OCI-LY7 (cell line): Measurements from ENCODE around the gene UTS2B. TPM values are rescaled to one million over a fixed set of nuclear protein-coding genes. Genes with fewer than 3 reads are reported as not detected.
A peak's percentile ranks its signal among the peaks of the same experiment; 100 is the strongest.

Source experiments
- BruUV-seq: library from RNA; stranded (reverse); fragments of 400-500 nt; replicated peaks from 2 replicates; lab custom pipeline; 2021; lab: Mats Ljungman, UMichigan
- CTCF ChIA-PET: fragments of 300-600 bp; sonication (Branson Sonifier 250); formaldehyde crosslinking; loops from one replicate; lab custom pipeline; 2022; ENCODE audit warnings: antibody characterized with exemption; ENCODE audit not compliant: unreplicated experiment; lab: Charles Lee
- POLR2A ChIA-PET: fragments of 300-600 bp; sonication (Branson Sonifier 250); formaldehyde crosslinking; loops from one replicate; lab custom pipeline; 2022; ENCODE audit warnings: antibody characterized with exemption; lab: Charles Lee
- DNase-seq: peaks from one replicate; pipeline ENCODE4 v3.0.0-alpha.2; 2015; ENCODE audit warnings: low spot score
- H2AFZ ChIP-seq: fragments of 200-600 bp; sonication (generic), shearing (Covaris generic); 2 replicates; pipeline ENCODE4 v1.6.1; 2014; ENCODE audit warnings: mild to moderate bottlenecking, antibody characterized with exemption, low read length, moderate library complexity
- H3K27ac ChIP-seq: fragments of 200-600 bp; sonication (generic); 2 replicates; pipeline ENCODE4 v1.5.1; 2014; ENCODE audit warnings: mixed run types, low read depth, mild to moderate bottlenecking, moderate library complexity, low read length, inconsistent platforms; ENCODE audit not compliant: poor library complexity, severe bottlenecking
- H3K36me3 ChIP-seq: fragments of 200-600 bp; sonication (generic); 2 replicates; pipeline ENCODE4 v1.6.1; 2014; ENCODE audit warnings: mild to moderate bottlenecking, antibody characterized with exemption, low read length, moderate library complexity, mixed read lengths; ENCODE audit not compliant: insufficient read depth
- H3K4me1 ChIP-seq: fragments of 200-600 bp; sonication (generic); 2 replicates; pipeline ENCODE4 v1.5.1; 2014; ENCODE audit warnings: mild to moderate bottlenecking, low read length; ENCODE audit not compliant: insufficient read depth, poor library complexity, severe bottlenecking
- H3K4me2 ChIP-seq: fragments of 200-600 bp; sonication (generic); 2 replicates; pipeline ENCODE4 v1.6.1; 2014; ENCODE audit warnings: mild to moderate bottlenecking, low read length
- H3K4me3 ChIP-seq: fragments of 200-600 bp; sonication (generic); 2 replicates; pipeline ENCODE4 v1.5.1; 2014; ENCODE audit warnings: mild to moderate bottlenecking, low read depth, low read length; ENCODE audit not compliant: poor library complexity, severe bottlenecking
- H3K79me2 ChIP-seq: fragments of 200-600 bp; sonication (generic); 2 replicates; pipeline ENCODE4 v1.6.1; 2016; ENCODE audit warnings: low read depth, mild to moderate bottlenecking, low read length, moderate library complexity, mixed read lengths; ENCODE audit not compliant: insufficient read depth
- H3K9me2 ChIP-seq: fragments of 200-600 bp; sonication (generic); 2 replicates; pipeline ENCODE4 v1.6.1; 2016; ENCODE audit warnings: mild to moderate bottlenecking, low read length, mixed read lengths; ENCODE audit not compliant: insufficient read depth
- H3K9me3 ChIP-seq: fragments of 200-600 bp; sonication (generic); 2 replicates; pipeline ENCODE4 v1.6.1; 2014; ENCODE audit warnings: mild to moderate bottlenecking, mixed run types, low read length, mixed read lengths
- H4K20me1 ChIP-seq: fragments of 200-600 bp; sonication (generic); 2 replicates; pipeline ENCODE4 v1.6.1; 2014; ENCODE audit warnings: mild to moderate bottlenecking, antibody characterized with exemption, low read length, moderate library complexity, mixed read lengths; ENCODE audit not compliant: insufficient read depth
- CTCF ChIP-seq: fragments of 200-600 bp; sonication (generic); conservative IDR thresholded peaks from 2 replicates; pipeline ENCODE4 v1.5.1; 2014; ENCODE audit warnings: mild to moderate bottlenecking, antibody characterized with exemption, low read length, moderate library complexity, mixed read lengths
- EZH2phosphoT487 ChIP-seq: fragments of 200-600 bp; sonication (generic); IDR thresholded peaks from 2 replicates; pipeline ENCODE4 v1.6.1; 2018; ENCODE audit warnings: low read depth, borderline replicate concordance, mild to moderate bottlenecking, mixed run types, antibody characterized with exemption, low read length, moderate library complexity, mixed read lengths
- intact Hi-C: fragments of 100-400 bp; cut with micrococcal nuclease; formaldehyde crosslinking; loops from one replicate; pipeline ENCODE4 v1.10.0; 2022; ENCODE audit not compliant: unreplicated experiment
- total RNA-seq, 2 experiments: library from RNA; depleted of rRNA in 1 of 2; stranded (reverse); fragments of >200 nt in 1 of 2; shearing (Covaris generic) in 1 of 2; gene quantifications; 2 replicates each; pipeline ENCODE4 v1.2.3, GENCODE V29; 2014 to 2022

UTS2B gene
- total RNA-seq, 2 experiments from 2014 or later, result 0.92 to 1.1 TPM

GRCh38 chr3:191261304-191261638, 69.1 kb downstream of the UTS2B start:
- no peak for TF ChIP-seq CTCF
- Histone ChIP-seq H3K4me2 (no peak overlapping the region), H3K27ac (peak overlapping the region; percentile 25), H3K4me1 (peaks cover 64% of the 10 kb centered on the region), H3K4me3 (no peak overlapping the region), H3K9me3 (no peaks in the 10 kb centered on the region), H3K79me2 (no peaks in the 10 kb centered on the region), H3K9me2 (no peaks in the 10 kb centered on the region), H3K36me3 (no peaks in the 10 kb centered on the region), H4K20me1 (no peaks in the 10 kb centered on the region), H2AFZ (peak overlapping the region; percentile 72)
- intact Hi-C loops, result no loop called here
- ChIA-PET CTCF (no interaction called here), POLR2A (interaction anchor here (1.6 to 4.1 kb wide), 4 partner anchors 9 to 38 kb away, joined by 3 to 31 read pairs (median 7); no protein-coding TSS in a partner anchor)
- no TSS peak for BruUV-seq
- no peak for DNase-seq

- H3K4me3 ChIP-seq, result no peak overlapping the region
- ChIA-PET CTCF (no interaction called here), POLR2A (interaction anchor here (0.7 to 4.1 kb wide), 3 partner anchors 9 to 86 kb away, joined by 4 to 31 read pairs (median 7); no protein-coding TSS in a partner anchor)
- TF ChIP-seq CTCF (no peak), EZH2phosphoT487 (no peak)
- no peak overlapping the region for H3K4me2 ChIP-seq
- peaks cover 70% of the 10 kb centered on the region for H3K4me1 ChIP-seq
- no peaks in the 10 kb centered on the region for H3K9me3 ChIP-seq
- no TSS peak for BruUV-seq
- intact Hi-C loops, result no loop called here
- no peaks in the 10 kb centered on the region for H4K20me1 ChIP-seq
- H3K9me2 ChIP-seq, result no peaks in the 10 kb centered on the region
- H3K36me3 ChIP-seq, result no peaks in the 10 kb centered on the region
- DNase-seq, result no peak
- no peaks in the 10 kb centered on the region for H3K79me2 ChIP-seq
- H3K27ac ChIP-seq, result peak overlapping the region; percentile 25
- peak overlapping the region; percentile 72 for H2AFZ ChIP-seq
These were observed 69.7 kb downstream of the UTS2B start for GRCh38 chr3:191260431-191261303.

GRCh38 chr3:191259486-191259885, 70.8 kb downstream of the UTS2B start:
- Histone ChIP-seq H3K36me3 (no peaks in the 10 kb centered on the region), H3K4me1 (peaks cover 82% of the 10 kb centered on the region), H2AFZ (no peak overlapping the region; the same call in 1 of the 2 replicates), H3K9me3 (no peaks in the 10 kb centered on the region), H3K9me2 (no peaks in the 10 kb centered on the region), H3K4me2 (no peak overlapping the region), H3K4me3 (no peak overlapping the region), H3K27ac (no peak overlapping the region), H4K20me1 (no peaks in the 10 kb centered on the region), H3K79me2 (no peaks in the 10 kb centered on the region)
- DNase-seq, result no peak
- BruUV-seq, result no TSS peak
- ChIA-PET CTCF (no interaction called here), POLR2A (interaction anchor here (0.7 to 1.4 kb wide), 2 partner anchors 10 to 85 kb away, joined by 4 read pairs; no protein-coding TSS in a partner anchor)
- intact Hi-C loops, result no loop called here
- TF ChIP-seq EZH2phosphoT487 (no peak), CTCF (no peak)
